UCSD-AML1 (cell line): ENCODE data around the gene PYGO1.
A peak's percentile ranks its signal among the peaks of the same experiment; 100 is the strongest.
"Not testable (repeated sequence)": the region's sequence is repeated elsewhere in the genome, so short reads cannot be mapped to it uniquely, and the experiment has no call there.

ENCODE experiments used
- DNase-seq: peaks from one replicate; lab custom pipeline; 2025; ENCODE audit not compliant: unreplicated experiment; lab: John Stamatoyannopoulos, UW

PYGO1 gene

GRCh38 chr15:55588070-55588814, at the start of gene PYGO1:
TSS of gene PYGO1 (minus strand) at chr15:55588345. CDS start at chr15:55587883, 462 bp downstream.
- peak; percentile 31 for DNase-seq

GRCh38 chr15:55637086-55637485, 48.9 kb upstream of the PYGO1 start:
- DNase-seq: no peak

GRCh38 chr15:55633731-55634130, 45.6 kb upstream of the PYGO1 start:
- DNase-seq: no peak

GRCh38 chr15:55632434-55632833, 44.3 kb upstream of the PYGO1 start:
- no peak for DNase-seq

GRCh38 chr15:55630858-55631257, 42.7 kb upstream of the PYGO1 start:
- DNase-seq: no peak

- DNase-seq: no peak
Observed at GRCh38 chr15:55628369-55628730, 40.2 kb upstream of the PYGO1 start.

- DNase-seq: no peak
Observed at GRCh38 chr15:55627730-55628368, 39.7 kb upstream of the PYGO1 start.

- DNase-seq: no peak
Observed at GRCh38 chr15:55619783-55620182, 31.6 kb upstream of the PYGO1 start.

- no peak for DNase-seq
Observed at GRCh38 chr15:55618387-55618786, 30.2 kb upstream of the PYGO1 start.

- no peak for DNase-seq
Observed at GRCh38 chr15:55615445-55615844, 27.3 kb upstream of the PYGO1 start.

- DNase-seq: no peak
Observed at GRCh38 chr15:55613727-55614126, 25.6 kb upstream of the PYGO1 start.

- DNase-seq: no peak
Observed at GRCh38 chr15:55606214-55606613, 18.1 kb upstream of the PYGO1 start.

- DNase-seq: no peak
Observed at GRCh38 chr15:55601374-55601773, 13.2 kb upstream of the PYGO1 start.

- DNase-seq: no peak
Observed at GRCh38 chr15:55599439-55599838, 11.3 kb upstream of the PYGO1 start.

- DNase-seq: not testable (repeated sequence)
Observed at GRCh38 chr15:55593019-55593418, 4.9 kb upstream of the PYGO1 start.

- DNase-seq: no peak
Observed at GRCh38 chr15:55590788-55591187, 2.6 kb upstream of the PYGO1 start.

GRCh38 chr15:55589287-55589686, 1.1 kb upstream of the PYGO1 start:
- no peak for DNase-seq

GRCh38 chr15:55588815-55589115, 620 bp upstream of the PYGO1 start:
- no peak for DNase-seq

GRCh38 chr15:55587321-55588069, 650 bp downstream of the PYGO1 start:
- no peak for DNase-seq

GRCh38 chr15:55586808-55587207, 1.3 kb downstream of the PYGO1 start:
- no peak for DNase-seq

- DNase-seq: no peak
Observed at GRCh38 chr15:55576943-55577342, 11.2 kb downstream of the PYGO1 start.

GRCh38 chr15:55574096-55574495, 14.0 kb downstream of the PYGO1 start:
- DNase-seq: no peak
